Ascending aorta (tissue), 2 donors: ENCODE data around the gene TTYH3. TPM values are rescaled to one million over a fixed set of nuclear protein-coding genes. Genes with fewer than 3 reads are reported as not detected.
"Not testable (repeated sequence)": the region's sequence is repeated elsewhere in the genome, so short reads cannot be mapped to it uniquely, and the experiment has no call there.

ENCODE experiments used
- DNase-seq, 2 donors: peaks; one replicate each; pipeline ENCODE4 v3.0.0-alpha.2; 2019; ENCODE audit warnings: low spot score in 2 of 2
- H3K27ac ChIP-seq, 2 donors: fragments of 200-600 bp; sonication (generic); one replicate each; pipeline ENCODE4 v1.5.1; 2016 to 2017; ENCODE audit warnings: mild to moderate bottlenecking in 1 of 2
- H3K27me3 ChIP-seq: fragments of 200-600 bp; sonication (generic); one replicate; pipeline ENCODE4 v1.5.1; 2017
- H3K36me3 ChIP-seq, 2 donors: fragments of 200-600 bp; sonication (generic); one replicate each; pipeline ENCODE4 v1.5.1; 2016
- H3K4me1 ChIP-seq, 2 donors: fragments of 200-600 bp; sonication (generic); one replicate each; pipeline ENCODE4 v1.5.1; 2016 to 2017; ENCODE audit warnings: mild to moderate bottlenecking in 1 of 2
- H3K4me3 ChIP-seq, 2 donors: fragments of 200-600 bp; sonication (generic); one replicate each; pipeline ENCODE4 v1.5.1; 2016 to 2017; ENCODE audit warnings: mild to moderate bottlenecking in 1 of 2
- H3K9me3 ChIP-seq, 2 donors: fragments of 200-600 bp; sonication (generic); one replicate each; pipeline ENCODE4 v1.5.1; 2016
- intact Hi-C: fragments of 100-400 bp; cut with DNase I; formaldehyde crosslinking; loops from one replicate; pipeline ENCODE4 v1.15.1; 2023
- total RNA-seq: library from RNA; depleted of rRNA; stranded (reverse); fragments of >200 nt; gene quantifications from one replicate; pipeline ENCODE4 v1.1.0, GENCODE V29; 2016
- TF ChIP-seq, protein P1 (sequence below), 3 experiments: fragments of 200-600 bp in 2 of 3; fragments of 450-650 bp in 1 of 3; sonication (generic) in 2 of 3; IDR thresholded peaks; one replicate each; pipeline ENCODE4 v1.5.1; 2016 to 2019; ENCODE audit warnings: antibody characterized with exemption in 3 of 3, mild to moderate bottlenecking in 1 of 3, moderate library complexity in 1 of 3

TTYH3 gene
- total RNA-seq, 1 donor from 2014 or later: 70.5 TPM

DNA sequence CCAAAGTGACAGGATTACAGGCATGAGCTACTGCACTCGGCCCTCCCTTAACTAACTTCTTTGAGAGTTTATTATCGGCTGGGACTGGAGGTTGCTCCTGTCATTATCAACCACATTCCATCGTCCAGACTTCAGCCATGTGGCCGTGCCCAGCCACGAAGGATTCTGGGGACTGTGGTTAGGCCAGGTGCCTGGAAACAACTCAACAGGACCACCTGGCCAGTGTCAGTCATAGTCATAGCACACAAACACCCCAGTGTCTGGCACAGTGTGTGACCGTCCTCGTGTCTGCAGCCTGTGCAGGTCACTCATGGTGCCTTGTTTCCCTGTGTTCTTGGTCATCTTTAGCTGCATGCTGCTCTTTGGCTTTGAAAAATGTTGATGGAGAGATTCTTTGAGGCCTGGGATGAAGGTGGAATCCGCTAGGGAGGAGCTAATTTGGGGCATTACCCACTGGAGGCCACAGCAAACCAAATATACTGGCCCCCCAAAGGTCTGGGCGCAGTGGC, 43.5 kb downstream of the TTYH3 start:
- no peaks in the 10 kb centered on the region for H3K36me3 ChIP-seq

DNA sequence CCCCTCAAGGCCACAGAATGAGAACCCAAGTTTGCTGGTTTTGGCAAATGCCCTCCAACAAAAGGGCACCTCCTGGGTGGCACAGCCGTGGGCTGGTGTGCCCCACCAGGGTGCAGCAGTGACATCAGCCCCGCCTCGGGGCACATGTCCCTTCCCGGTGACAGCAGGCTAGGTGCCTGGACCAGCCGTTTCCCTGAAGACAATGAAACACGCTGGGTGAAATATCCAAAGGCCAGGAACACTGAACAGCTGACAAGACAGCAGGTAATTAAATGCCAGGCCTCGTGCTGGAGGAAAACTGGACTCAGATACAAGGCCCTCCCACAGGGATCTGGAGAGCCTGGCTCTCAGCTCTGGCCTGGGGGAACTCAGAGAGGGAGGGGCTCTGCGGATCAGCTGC, 44.8 kb downstream of the TTYH3 start:
- DNase-seq, H3K4me3 ChIP-seq, H3K9me3 ChIP-seq, H3K27me3 ChIP-seq, H3K4me1 ChIP-seq, H3K36me3 ChIP-seq, H3K27ac ChIP-seq, intact Hi-C loops: not testable (repeated sequence)

More for the DNA sequence above, 43.5 kb downstream of the TTYH3 start:
- DNase-seq: no peak
- H3K27me3 ChIP-seq: no peaks in the 10 kb centered on the region
- H3K27ac ChIP-seq: no peak overlapping the region
- intact Hi-C loops: no loop called here
- TF ChIP-seq, protein P1, sequence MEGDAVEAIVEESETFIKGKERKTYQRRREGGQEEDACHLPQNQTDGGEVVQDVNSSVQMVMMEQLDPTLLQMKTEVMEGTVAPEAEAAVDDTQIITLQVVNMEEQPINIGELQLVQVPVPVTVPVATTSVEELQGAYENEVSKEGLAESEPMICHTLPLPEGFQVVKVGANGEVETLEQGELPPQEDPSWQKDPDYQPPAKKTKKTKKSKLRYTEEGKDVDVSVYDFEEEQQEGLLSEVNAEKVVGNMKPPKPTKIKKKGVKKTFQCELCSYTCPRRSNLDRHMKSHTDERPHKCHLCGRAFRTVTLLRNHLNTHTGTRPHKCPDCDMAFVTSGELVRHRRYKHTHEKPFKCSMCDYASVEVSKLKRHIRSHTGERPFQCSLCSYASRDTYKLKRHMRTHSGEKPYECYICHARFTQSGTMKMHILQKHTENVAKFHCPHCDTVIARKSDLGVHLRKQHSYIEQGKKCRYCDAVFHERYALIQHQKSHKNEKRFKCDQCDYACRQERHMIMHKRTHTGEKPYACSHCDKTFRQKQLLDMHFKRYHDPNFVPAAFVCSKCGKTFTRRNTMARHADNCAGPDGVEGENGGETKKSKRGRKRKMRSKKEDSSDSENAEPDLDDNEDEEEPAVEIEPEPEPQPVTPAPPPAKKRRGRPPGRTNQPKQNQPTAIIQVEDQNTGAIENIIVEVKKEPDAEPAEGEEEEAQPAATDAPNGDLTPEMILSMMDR (IDR thresholded peaks at IDR 0.05): no peak
- no peak overlapping the region for H3K4me3 ChIP-seq
- no peaks in the 10 kb centered on the region for H3K9me3 ChIP-seq
- peaks cover 0 to 4% of the 10 kb centered on the region in 2 donors for H3K4me1 ChIP-seq

DNA sequence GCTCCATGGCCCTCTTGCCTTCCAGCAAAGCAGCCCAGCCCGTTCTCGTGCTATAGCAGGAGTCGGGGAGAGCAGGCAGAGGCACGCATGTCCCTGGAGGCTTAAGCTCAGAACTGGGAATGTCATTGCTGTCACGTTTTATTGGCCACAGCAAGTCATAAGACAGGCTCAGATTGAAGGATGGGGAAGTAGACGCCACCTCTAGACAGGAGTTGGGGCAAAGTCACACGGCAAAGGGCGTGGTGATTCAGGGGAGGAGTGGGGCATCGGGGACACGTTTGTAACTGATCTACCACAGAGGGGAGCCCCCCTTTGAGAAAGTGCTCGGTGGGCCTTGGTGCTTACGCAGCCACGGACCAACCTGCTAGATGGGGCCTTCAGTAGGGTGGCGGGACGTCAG, 46.7 kb downstream of the TTYH3 start:
- H3K4me3 ChIP-seq, DNase-seq, H3K4me1 ChIP-seq, intact Hi-C loops, H3K36me3 ChIP-seq, H3K9me3 ChIP-seq, H3K27me3 ChIP-seq, H3K27ac ChIP-seq: not testable (repeated sequence)

DNA sequence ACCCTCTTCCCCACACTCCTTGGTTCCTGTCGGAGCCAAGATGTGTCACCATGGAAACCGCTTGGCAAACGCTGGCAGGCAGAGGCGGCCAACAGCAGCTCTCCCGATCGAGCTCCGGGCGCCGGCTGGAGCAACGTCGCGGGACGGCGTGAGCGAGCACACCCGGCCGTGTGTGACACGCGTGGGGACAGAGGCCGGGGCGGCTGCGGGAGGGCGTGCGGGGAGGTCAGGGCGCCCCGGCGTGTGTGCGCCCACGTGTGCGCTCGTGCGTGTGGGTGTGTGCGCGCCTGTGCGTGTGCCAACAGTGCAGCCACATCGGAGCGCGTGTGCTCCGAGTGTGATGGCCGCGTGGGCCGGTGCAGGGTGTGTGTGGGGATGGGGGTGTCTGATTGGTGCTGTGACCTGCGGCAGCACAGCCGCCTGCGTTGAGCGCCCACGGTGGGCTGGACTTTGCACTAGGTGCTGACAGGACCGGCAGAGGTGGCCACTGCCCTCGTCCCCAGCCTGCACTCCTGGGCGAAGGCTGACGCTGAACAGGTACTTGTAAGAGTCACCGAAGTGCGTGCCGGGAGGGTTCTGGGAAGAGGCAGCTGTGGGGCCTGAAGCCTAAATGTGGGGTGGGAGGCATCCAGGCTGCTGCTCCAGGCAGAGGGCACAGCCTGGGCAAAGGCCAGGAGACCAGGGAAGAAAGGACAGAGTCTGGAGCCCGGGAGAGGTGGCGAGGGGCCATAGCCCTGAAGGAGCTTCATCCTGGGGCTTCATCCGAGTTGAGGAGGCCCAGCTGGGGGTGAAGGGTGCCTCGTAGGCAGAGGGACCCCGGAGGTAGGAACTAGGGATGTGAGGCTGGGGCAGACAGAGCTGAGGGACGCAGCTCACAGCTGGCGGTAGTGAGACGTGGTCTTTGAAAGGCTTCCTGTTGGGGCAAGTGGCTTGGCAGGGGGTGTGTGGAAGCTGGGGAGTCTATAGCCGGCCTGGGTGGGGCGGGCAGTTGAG, 47.6 kb downstream of the TTYH3 start:
- H3K9me3 ChIP-seq, DNase-seq, H3K36me3 ChIP-seq, H3K27ac ChIP-seq, H3K4me3 ChIP-seq, H3K27me3 ChIP-seq, H3K4me1 ChIP-seq, intact Hi-C loops: not testable (repeated sequence)

DNA sequence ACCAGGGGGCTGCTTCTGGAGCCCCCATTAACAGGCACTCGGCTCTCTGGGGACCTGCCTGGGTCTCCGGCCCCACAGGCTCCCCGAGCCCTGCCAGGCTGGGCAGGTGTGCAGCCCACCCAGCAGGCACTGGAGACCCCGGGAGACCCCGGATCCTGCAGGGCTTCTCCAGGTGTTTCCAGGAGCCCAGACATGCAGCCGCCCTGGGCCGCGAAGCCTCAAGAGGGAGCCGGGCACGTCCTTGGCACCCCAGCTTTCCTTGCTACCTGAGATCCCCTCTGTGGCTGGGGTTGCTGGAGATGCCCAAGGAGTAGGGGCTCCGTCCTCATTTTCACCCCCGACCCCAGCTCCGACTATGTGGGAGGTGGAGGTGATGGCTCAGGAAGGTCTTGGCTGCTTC, 48.5 kb downstream of the TTYH3 start:
- no peak for DNase-seq
- Histone ChIP-seq H3K9me3 (no peaks in the 10 kb centered on the region), H3K4me1 (no peaks in the 10 kb centered on the region), H3K36me3 (no peaks in the 10 kb centered on the region), H3K27ac (no peak overlapping the region), H3K4me3 (no peak overlapping the region), H3K27me3 (no peaks in the 10 kb centered on the region)
- TF ChIP-seq, protein P1 (IDR thresholded peaks at IDR 0.05): no peak
- intact Hi-C loops: no loop called here

DNA sequence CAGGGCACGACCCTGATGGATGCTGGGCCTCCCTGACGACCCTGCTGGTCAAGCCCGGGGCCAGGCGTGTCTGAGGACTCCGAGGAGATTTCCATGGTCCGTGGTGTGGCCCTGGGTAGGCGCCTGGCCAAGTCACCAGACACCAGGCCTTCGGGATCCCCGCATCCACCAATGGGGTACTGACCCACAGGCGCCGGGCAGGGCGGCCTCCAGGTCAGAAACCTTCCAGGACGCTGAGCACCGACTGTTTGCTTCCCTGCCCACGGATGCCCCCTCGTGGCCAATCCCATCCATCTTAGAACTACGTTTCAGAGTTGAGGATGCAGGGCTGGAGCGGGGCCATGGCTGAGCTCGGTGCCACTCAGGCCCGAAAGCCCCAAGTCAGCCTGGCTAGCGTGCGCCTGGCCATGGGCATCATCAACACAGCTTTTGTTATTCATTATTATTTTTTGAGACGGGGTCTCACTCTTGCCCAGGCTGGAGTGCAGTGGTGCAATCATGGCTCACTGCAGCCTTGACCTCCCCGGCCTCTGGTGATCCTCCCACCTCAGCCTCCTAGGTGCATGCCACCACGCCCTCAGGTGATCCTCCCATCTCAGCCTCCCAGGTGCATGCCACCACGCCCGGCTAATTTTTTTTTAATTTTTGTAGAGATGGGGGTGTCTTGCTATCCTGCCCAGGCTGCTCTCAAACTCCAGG, 49.2 kb downstream of the TTYH3 start:
- Histone ChIP-seq H3K27ac (no peak overlapping the region), H3K9me3 (no peaks in the 10 kb centered on the region), H3K36me3 (no peaks in the 10 kb centered on the region), H3K27me3 (no peaks in the 10 kb centered on the region), H3K4me3 (no peak overlapping the region), H3K4me1 (no peaks in the 10 kb centered on the region)
- TF ChIP-seq, protein P1 (IDR thresholded peaks at IDR 0.05): peak; percentile 64 to 79 (median 75)
- DNase-seq: peak in 1 of 2 donors; percentile 87
- intact Hi-C loops: loop anchor here (1.0 kb wide), 2 partner anchors 114 to 230 kb away; no protein-coding TSS in a partner anchor
